ENCODE results near the gene HYLS1. TPM values are rescaled to one million over a fixed set of nuclear protein-coding genes. Genes with fewer than 3 reads are reported as not detected.

Gene HYLS1
- total and polyA plus RNA-seq, 10 of the 15 experiments (the other 5 are each of a cell fraction or from before 2014, with no cell fraction given), result 11.7 to 35.1 (median 17.6) TPM

DNA sequence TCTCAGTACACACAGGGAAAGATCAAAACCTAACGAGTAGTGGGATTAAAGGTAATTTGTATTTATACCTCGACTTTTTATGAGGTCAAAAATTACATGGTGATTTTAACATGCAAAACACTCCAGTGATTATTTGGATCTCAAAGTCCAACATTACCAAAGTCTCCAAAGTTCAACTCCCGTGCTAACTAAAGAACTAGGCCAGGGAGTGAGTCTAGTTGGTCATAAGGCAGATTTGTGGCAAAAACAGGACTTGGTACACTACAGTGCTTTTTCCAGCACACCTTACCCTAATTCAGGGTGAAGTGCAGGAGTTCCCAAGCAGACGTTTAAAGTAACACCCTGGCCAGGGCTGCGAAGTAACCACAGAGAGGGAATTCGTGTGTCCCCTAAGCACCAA, 14.4 kb downstream of the HYLS1 start:
- DNase-seq (ENCODE audit: low read depth, low spot score) (no peak), ATAC-seq (no peak), FAIRE-seq (peak; percentile 31)
- H3K79me2 ChIP-seq (ENCODE audit: control insufficient read depth, insufficient read depth, low read length), result peaks cover 8% of the 10 kb centered on the region
- H3K27me3 ChIP-seq (replicated peaks in 1 of 2; ENCODE audit: control insufficient read depth in 2 of 2, insufficient read depth in 2 of 2, low read length in 1 of 2), result peaks cover 3 to 6% of the 10 kb centered on the region in 2 experiments; a peak in 3 of 4 replicates
- ChIA-PET RAD21 (ENCODE audit: unreplicated experiment) (no interaction called here), CTCF (interaction anchor here (1.6 kb wide), 1 partner anchor 292 kb away, joined by 4 read pairs; no protein-coding TSS in a partner anchor), POLR2A (interaction anchor here (2.1 kb wide), 1 partner anchor 14 kb away, joined by 13 read pairs; the partner anchor contains the start of gene HYLS1), SMC1A (ENCODE audit: uncharacterized antibody, unreplicated experiment) (no interaction called here)
- BruUV-seq (replicated peaks), result no TSS peak
- WGBS (ENCODE audit: insufficient coverage, insufficient replicate concordance, low lambda C conversion rate, missing lambda C conversion rate), result 81% methylated on average over 6 of the region's 6 CpGs
- no peaks in the 10 kb centered on the region for H4K20me1 ChIP-seq (ENCODE audit: control insufficient read depth, insufficient read depth)
- H3K9ac ChIP-seq (ENCODE audit: control insufficient read depth, insufficient read depth, low read length), result no peak overlapping the region
- H3K4me3 ChIP-seq, result peak overlapping the region; percentile 84; the same call in 1 of the 2 replicates
- H3K4me1 ChIP-seq (ENCODE audit: control insufficient read depth, insufficient read depth, low read length), result peaks cover 4% of the 10 kb centered on the region; the same call in 1 of the 2 replicates
- peaks cover 1% of the 10 kb centered on the region; the same call in 2 of the 3 replicates for H3K9me3 ChIP-seq (replicated peaks; ENCODE audit: control insufficient read depth, insufficient read depth, low read length)
- intact Hi-C loops (cut with micrococcal nuclease; ENCODE audit: unreplicated experiment) (no loop called here), in situ Hi-C loops (cut with MboI) (no loop called here)
- H3K4me2 ChIP-seq (ENCODE audit: control insufficient read depth, insufficient read depth), result peak overlapping the region; percentile 19; the same call in 1 of the 2 replicates
- no peak overlapping the region for H3K27ac ChIP-seq (ENCODE audit: control insufficient read depth, insufficient read depth)
- H2AFZ ChIP-seq (ENCODE audit: control insufficient read depth, low read depth, low read length), result no peak overlapping the region
- TF ChIP-seq ATF3 (IDR thresholded peaks at IDR 0.05; ENCODE audit: borderline replicate concordance, extremely low read depth, low read depth, low read length) (no peak), NR2C1 (IDR thresholded peaks at IDR 0.05) (no peak), RELA (IDR thresholded peaks at IDR 0.05; ENCODE audit: borderline replicate concordance, partially characterized antibody) (no peak), POLR2A (IDR thresholded peaks at IDR 0.05; ENCODE audit: low read depth, low read length) (no peak), SRF (IDR thresholded peaks at IDR 0.05; ENCODE audit: low read depth in 2 of 2, low read length in 2 of 2) (no peak), BCL11A (IDR thresholded peaks at IDR 0.05; ENCODE audit: low read depth, low read length) (no peak), RFX5 (IDR thresholded peaks at IDR 0.05; ENCODE audit: low read depth, low read length) (no peak), KAT2A (conservative IDR thresholded peaks at IDR 0.05; ENCODE audit: control insufficient read depth, low read depth, low read length) (no peak), FOXK2 (IDR thresholded peaks at IDR 0.05) (no peak)
- TF ChIP-seq, protein P1, sequence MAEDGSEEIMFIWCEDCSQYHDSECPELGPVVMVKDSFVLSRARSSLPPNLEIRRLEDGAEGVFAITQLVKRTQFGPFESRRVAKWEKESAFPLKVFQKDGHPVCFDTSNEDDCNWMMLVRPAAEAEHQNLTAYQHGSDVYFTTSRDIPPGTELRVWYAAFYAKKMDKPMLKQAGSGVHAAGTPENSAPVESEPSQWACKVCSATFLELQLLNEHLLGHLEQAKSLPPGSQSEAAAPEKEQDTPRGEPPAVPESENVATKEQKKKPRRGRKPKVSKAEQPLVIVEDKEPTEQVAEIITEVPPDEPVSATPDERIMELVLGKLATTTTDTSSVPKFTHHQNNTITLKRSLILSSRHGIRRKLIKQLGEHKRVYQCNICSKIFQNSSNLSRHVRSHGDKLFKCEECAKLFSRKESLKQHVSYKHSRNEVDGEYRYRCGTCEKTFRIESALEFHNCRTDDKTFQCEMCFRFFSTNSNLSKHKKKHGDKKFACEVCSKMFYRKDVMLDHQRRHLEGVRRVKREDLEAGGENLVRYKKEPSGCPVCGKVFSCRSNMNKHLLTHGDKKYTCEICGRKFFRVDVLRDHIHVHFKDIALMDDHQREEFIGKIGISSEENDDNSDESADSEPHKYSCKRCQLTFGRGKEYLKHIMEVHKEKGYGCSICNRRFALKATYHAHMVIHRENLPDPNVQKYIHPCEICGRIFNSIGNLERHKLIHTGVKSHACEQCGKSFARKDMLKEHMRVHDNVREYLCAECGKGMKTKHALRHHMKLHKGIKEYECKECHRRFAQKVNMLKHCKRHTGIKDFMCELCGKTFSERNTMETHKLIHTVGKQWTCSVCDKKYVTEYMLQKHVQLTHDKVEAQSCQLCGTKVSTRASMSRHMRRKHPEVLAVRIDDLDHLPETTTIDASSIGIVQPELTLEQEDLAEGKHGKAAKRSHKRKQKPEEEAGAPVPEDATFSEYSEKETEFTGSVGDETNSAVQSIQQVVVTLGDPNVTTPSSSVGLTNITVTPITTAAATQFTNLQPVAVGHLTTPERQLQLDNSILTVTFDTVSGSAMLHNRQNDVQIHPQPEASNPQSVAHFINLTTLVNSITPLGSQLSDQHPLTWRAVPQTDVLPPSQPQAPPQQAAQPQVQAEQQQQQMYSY (CRISPR knock-in tag; IDR thresholded peaks at IDR 0.05), result no peak
- TF ChIP-seq, protein P2, sequence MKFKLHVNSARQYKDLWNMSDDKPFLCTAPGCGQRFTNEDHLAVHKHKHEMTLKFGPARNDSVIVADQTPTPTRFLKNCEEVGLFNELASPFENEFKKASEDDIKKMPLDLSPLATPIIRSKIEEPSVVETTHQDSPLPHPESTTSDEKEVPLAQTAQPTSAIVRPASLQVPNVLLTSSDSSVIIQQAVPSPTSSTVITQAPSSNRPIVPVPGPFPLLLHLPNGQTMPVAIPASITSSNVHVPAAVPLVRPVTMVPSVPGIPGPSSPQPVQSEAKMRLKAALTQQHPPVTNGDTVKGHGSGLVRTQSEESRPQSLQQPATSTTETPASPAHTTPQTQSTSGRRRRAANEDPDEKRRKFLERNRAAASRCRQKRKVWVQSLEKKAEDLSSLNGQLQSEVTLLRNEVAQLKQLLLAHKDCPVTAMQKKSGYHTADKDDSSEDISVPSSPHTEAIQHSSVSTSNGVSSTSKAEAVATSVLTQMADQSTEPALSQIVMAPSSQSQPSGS (IDR thresholded peaks at IDR 0.05; ENCODE audit: low read length), result no peak
- H3K36me3 ChIP-seq (ENCODE audit: control insufficient read depth in 2 of 2, insufficient read depth in 2 of 2, low read length in 1 of 2), result peaks cover 4 to 14% of the 10 kb centered on the region in 2 experiments
